GM12892 (cell line): Measurements from ENCODE around the gene EVL.

Experiments
- POLR2A ChIP-seq: IDR thresholded peaks from 2 replicates; pipeline ENCODE4 v1.6.1; 2011; ENCODE audit warnings: low read depth, low read length, control low read depth
- POLR2AphosphoS5 ChIP-seq: IDR thresholded peaks from 2 replicates; pipeline ENCODE4 v1.6.1; 2011; ENCODE audit warnings: low read depth, low read length, control low read depth

DNA sequence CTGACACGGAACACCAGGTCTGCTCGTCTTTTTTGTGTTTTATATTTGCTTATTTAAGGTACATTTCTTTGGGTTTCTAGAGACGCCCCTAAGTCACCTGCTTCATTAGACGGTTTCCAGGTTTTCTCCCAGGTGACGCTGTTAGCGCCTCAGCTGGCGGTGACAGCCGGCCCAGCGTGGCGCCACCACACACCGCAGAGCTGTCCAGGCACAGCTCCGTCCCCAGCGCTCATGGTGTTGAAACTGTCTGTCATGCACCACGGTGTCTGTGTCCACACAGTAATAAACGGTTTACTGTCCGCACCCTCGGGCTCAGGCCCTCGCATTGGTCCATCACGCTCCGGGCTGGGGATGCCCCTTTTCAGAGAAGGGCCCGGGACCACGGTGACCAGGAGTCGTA lies 78.7 kb downstream of the EVL start:
- TF ChIP-seq POLR2A (no peak), POLR2AphosphoS5 (no peak)
